ENCODE results near the gene LMBR1L. TPM values are rescaled to one million over a fixed set of nuclear protein-coding genes. Genes with fewer than 3 reads are reported as not detected.

Gene LMBR1L
- total RNA-seq, 6 donors from 2014 or later = 20.4 to 108 (median 57.7) TPM

GRCh38 chr12:49092086-49092815, 18.4 kb downstream of the LMBR1L start:
- WGBS, 2 donors = 5 to 6% methylated on average over 25 to 32 of the region's 32 CpGs
- H3K27ac ChIP-seq = peak overlapping the region in 2 of 4 donors; percentile 46 to 68
- ATAC-seq (ENCODE audit: low FRiP score in 2 of 2) (peak in 1 of 2 donors; percentile 6), DNase-seq (peak in 1 of 2 donors; percentile 61)
- peaks cover 66 to 77% (median 70%) of the 10 kb centered on the region in 4 donors for H3K4me1 ChIP-seq
- peaks cover 0 to 53% (median 27%) of the 10 kb centered on the region in 4 donors for H3K27me3 ChIP-seq
- TF ChIP-seq, protein P1, sequence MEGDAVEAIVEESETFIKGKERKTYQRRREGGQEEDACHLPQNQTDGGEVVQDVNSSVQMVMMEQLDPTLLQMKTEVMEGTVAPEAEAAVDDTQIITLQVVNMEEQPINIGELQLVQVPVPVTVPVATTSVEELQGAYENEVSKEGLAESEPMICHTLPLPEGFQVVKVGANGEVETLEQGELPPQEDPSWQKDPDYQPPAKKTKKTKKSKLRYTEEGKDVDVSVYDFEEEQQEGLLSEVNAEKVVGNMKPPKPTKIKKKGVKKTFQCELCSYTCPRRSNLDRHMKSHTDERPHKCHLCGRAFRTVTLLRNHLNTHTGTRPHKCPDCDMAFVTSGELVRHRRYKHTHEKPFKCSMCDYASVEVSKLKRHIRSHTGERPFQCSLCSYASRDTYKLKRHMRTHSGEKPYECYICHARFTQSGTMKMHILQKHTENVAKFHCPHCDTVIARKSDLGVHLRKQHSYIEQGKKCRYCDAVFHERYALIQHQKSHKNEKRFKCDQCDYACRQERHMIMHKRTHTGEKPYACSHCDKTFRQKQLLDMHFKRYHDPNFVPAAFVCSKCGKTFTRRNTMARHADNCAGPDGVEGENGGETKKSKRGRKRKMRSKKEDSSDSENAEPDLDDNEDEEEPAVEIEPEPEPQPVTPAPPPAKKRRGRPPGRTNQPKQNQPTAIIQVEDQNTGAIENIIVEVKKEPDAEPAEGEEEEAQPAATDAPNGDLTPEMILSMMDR (IDR thresholded peaks at IDR 0.05) = peak in 1 of 6 experiments; percentile 7
- TF ChIP-seq POLR2AphosphoS5 (IDR thresholded peaks at IDR 0.05) = no peak
- H3K4me3 ChIP-seq = peak overlapping the region in 3 of 4 donors; percentile 28 to 43 (median 34)
- H3K9me3 ChIP-seq = no peaks in the 10 kb centered on the region
- peaks cover 0 to 9% (median 5%) of the 10 kb centered on the region in 4 donors for H3K36me3 ChIP-seq

GRCh38 chr12:49091836-49092085, 18.9 kb downstream of the LMBR1L start:
- Histone ChIP-seq H3K27me3 (peaks cover 0 to 53% (median 27%) of the 10 kb centered on the region in 4 donors), H3K9me3 (no peaks in the 10 kb centered on the region), H3K27ac (peak overlapping the region in 2 of 4 donors; percentile 46 to 68), H3K4me1 (peaks cover 66 to 77% (median 70%) of the 10 kb centered on the region in 4 donors), H3K36me3 (peaks cover 0 to 4% (median 1%) of the 10 kb centered on the region in 4 donors), H3K4me3 (peak overlapping the region in 3 of 4 donors; percentile 28 to 43 (median 34))
- WGBS, 2 donors = 0 to 3% methylated on average over 4 to 13 of the region's 14 CpGs
- ATAC-seq (ENCODE audit: low FRiP score in 2 of 2) = no peak
- TF ChIP-seq, protein P1 (IDR thresholded peaks at IDR 0.05) = no peak
- no peak for TF ChIP-seq POLR2A (IDR thresholded peaks at IDR 0.05)
- no peak for TF ChIP-seq EP300 (IDR thresholded peaks at IDR 0.05)
- TF ChIP-seq POLR2AphosphoS5 (IDR thresholded peaks at IDR 0.05) = no peak
- DNase-seq = no peak

DNA sequence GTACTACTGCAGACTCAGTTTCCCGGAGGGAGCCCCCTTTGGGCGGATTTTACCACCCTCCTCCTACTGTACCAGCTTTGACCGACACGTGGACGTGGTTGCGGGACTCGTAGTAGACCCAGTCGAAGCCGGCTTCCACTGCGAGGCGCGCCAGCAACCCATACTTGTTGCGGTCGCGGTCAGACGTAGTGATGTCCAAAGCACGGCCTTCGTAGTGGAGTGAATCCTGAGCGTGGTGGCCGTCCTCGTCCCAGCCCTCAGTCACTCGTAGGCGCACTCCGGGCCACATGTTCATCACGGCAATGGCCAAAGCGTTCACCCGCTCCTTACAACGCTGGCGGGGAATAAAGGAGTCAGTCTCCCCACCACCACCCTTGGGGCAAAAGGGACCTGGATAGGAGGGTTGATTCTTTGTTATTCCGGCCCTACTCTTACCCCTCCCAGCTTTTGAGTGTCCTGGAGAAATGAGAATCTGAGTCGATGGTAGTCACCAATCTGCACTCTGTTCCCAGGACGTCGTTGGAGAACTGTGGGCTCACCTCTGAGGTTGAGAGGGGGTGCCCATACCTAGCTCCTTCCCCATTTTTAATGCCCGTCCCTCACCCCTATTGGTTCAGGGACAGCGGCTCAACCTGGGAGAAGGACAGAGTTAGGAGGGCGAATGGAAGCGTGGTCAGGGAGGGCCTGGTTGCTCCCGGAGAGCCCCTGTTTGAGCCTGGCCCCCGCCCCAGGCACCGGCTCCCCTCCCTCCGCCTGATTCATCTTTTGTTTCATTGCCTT, 19.4 kb downstream of the LMBR1L start:
- peak in 1 of 2 donors; percentile 68 for DNase-seq
- no peak for ATAC-seq (ENCODE audit: low FRiP score in 2 of 2)

DNA sequence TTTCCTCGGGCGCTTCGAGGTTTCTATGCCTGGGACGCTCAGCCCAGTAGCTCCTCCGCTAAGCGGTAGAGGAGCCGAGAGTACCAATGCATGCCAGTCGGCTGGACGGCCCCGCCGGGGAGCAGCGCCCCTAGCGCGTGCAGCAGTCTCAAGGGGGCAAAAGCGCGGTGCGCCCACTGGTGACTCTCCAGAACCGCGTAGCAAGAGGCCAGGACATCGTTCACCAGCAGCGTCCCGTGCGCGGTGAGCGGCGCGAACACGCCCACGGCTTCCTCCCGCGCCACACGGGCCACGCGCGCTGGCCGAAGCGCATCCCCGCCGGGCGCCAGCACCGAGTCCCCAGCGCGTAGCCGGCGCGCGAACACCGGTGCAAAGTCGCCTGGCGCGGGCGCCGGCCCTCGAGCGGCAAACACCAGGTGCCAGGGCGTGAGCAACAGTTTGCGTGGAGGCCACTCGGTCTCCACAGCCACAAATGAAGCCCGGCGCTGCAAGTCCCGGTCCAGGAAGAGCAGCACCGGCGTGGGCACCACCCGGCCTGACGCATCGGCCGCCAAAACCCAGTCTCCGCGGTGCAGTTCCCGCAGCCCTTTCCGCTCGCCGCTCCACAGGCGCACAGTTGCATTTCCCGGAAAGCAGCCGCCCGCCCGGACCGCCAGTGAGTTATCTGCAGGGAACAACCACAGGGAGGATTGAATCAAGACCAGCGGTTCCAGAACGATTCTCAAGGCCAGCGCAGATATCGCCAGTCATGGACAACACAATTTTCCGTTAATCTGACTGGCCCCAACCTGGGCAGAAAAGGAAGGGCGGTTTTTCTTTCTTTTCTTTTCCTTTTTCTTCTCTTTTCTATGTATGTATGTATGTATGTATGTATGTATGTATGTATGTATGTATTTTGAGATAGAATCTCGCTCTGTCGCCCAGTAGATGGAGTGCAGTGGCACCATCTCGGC, 20.6 kb downstream of the LMBR1L start:
- ATAC-seq (ENCODE audit: low FRiP score in 2 of 2) = peak in 1 of 2 donors; percentile 48
- 4 to 5% methylated on average over 38 to 59 of the region's 88 CpGs for WGBS, 2 donors

More for the DNA sequence above, 19.4 kb downstream of the LMBR1L start:
- no peak for TF ChIP-seq POLR2A (IDR thresholded peaks at IDR 0.05)
- TF ChIP-seq POLR2AphosphoS5 (IDR thresholded peaks at IDR 0.05) = no peak
- TF ChIP-seq EP300 (IDR thresholded peaks at IDR 0.05) = no peak
- Histone ChIP-seq H3K36me3 (peaks cover 0 to 4% (median 0%) of the 10 kb centered on the region in 4 donors), H3K27ac (peak overlapping the region in 2 of 4 donors; percentile 68), H3K4me3 (peak overlapping the region in 3 of 4 donors; percentile 28 to 43 (median 34)), H3K9me3 (no peaks in the 10 kb centered on the region), H3K27me3 (peaks cover 0 to 53% (median 27%) of the 10 kb centered on the region in 4 donors), H3K4me1 (peaks cover 66 to 77% (median 70%) of the 10 kb centered on the region in 4 donors)
- WGBS, 2 donors = 28 to 46% methylated on average over 21 to 35 of the region's 41 CpGs

More for the DNA sequence above, 20.6 kb downstream of the LMBR1L start:
- peaks cover 66 to 77% (median 70%) of the 10 kb centered on the region in 4 donors for H3K4me1 ChIP-seq
- H3K27me3 ChIP-seq = peaks cover 0 to 53% (median 27%) of the 10 kb centered on the region in 4 donors
- DNase-seq = peak in 1 of 2 donors; percentile 89
- peak overlapping the region in 3 of 4 donors; percentile 33 to 51 (median 45) for H3K4me3 ChIP-seq
- no peaks in the 10 kb centered on the region for H3K36me3 ChIP-seq
- TF ChIP-seq EP300 (IDR thresholded peaks at IDR 0.05) (no peak), POLR2AphosphoS5 (IDR thresholded peaks at IDR 0.05) (peak in 1 of 2 donors; percentile 70), POLR2A (IDR thresholded peaks at IDR 0.05) (no peak)
- TF ChIP-seq, protein P1 (IDR thresholded peaks at IDR 0.05) = peak in 2 of 6 experiments; percentile 18 to 38
- peak overlapping the region in 2 of 4 donors; percentile 17 to 68 for H3K27ac ChIP-seq
- H3K9me3 ChIP-seq = no peaks in the 10 kb centered on the region

Measured in upper lobe of left lung (tissue), 6 donors.